GM12865 (cell line): ENCODE data around the gene MYADM.

Source experiments
- DNase-seq: peaks from one replicate; pipeline ENCODE4 v3.0.0; 2010; ENCODE audit warnings: low read depth
- H3K4me3 ChIP-seq: 2 replicates; pipeline ENCODE4 v1.5.1; 2011; ENCODE audit warnings: mild to moderate bottlenecking, low read depth, low read length, control low read depth
- CTCF ChIP-seq: IDR thresholded peaks from 2 replicates; pipeline ENCODE4 v1.5.1; 2011; ENCODE audit warnings: low read length, control low read depth, low read depth, inconsistent platforms; ENCODE audit not compliant: insufficient read depth; ENCODE audit errors: missing control alignments

Gene MYADM

DNA sequence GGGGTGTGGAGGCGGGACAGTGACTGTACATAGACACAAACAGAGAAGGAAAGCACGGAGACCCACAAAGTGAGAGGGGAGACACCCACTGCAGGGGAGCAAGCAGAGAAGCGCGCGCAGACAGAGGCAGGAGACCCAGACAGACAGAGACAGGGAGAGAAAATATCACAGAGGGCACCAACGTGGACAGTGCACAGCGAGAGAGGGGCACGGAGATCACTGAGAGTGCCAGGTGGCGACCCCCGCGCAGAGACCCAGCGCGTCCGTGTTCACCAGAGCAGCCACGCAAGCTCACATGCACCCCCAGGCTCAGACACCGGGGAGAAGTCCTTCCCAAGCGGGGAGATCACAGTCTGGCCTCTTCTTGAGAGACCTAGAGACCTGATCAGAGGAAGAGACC lies 40.0 kb downstream of the MYADM start:
- no peak for DNase-seq
- no peak for TF ChIP-seq CTCF
- no peak overlapping the region for H3K4me3 ChIP-seq

DNA sequence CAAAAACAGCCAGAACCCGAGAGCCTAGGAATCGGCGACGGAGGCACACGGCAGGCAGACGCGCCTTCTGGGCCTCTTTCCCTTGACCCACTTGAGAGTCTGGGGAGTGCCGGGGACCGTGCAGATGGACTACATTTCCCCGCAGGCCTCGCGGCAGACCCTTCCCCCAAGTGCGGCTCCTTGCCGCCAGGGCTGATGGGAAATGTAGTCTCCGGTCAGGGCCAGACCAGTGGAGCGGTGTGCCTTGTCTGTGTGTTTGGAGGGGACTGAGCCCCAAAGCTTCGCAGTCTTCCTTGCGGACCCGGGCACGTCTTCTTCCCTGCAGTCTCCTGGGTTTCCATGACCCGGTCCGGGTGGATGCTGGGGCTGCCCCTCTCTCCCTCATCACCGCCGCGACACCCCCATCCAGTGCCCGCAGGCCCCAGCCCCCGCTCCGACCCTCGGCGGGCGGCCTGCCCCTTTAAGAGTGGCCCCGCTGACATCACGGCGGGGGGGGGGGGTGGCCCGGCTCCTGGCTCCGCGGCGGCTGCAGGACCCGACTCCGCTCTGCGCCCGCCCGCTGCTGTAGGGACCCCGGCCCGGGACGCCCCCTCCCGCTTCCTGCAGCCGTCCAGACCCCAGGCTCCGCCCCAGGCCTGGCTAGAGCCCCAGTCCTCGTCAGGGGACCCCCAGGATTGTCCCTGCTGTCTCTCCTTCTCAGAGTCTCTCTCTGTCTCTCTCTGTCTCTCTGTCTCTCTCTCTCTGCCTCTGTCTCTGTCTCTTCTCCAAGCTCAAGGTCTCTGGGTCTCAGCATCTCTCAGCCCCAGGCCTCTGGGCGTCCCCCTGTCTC lies 40.6 kb downstream of the MYADM start:
- TF ChIP-seq CTCF = no peak
- DNase-seq = no peak
- no peak overlapping the region for H3K4me3 ChIP-seq

GRCh38 chr19:53908935-53909415 lies 41.3 kb downstream of the MYADM start, which contains the start of gene CACNG7:
Gene CACNG7, plus strand, starts transcription at chr19:53909278. Its CDS starts 3,554 bp downstream, at chr19:53912832.
- H3K4me3 ChIP-seq = no peak within 1 kb of the TSS
- TF ChIP-seq CTCF = no peak
- DNase-seq = no peak

DNA sequence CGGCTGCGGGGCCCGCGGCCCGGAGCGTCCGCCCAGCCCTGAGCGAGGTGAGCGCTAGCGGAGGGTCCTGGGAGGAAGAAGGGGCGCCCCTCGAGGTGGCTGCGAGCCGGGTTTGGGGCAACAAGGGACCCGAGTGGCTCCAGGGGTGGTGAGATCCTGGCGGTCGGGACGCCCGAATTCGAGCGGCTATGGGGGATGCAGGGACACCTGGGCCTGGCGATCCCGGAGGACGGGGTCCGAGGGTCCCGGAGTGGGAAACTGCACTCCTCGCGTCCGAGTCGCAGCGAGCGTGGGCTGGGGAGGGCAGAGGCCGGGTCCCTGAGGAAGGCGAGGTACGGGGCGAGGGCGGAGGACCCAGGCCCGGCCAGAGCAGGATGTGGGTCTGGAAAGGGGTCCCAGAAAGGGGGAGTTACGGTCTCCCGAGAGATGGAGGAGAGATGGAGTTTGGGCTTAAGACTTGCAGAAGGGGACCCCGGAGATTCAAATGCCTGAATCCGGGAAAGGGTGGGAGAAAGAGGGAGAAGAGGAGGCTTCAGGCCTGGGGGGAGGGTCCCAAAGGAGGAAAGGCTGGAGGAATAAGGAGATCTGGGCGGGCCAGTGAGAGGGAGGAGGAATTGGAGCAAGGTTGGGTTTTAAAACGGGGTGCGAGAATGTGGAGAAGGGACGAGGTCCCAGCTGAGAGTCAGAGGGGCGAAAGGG lies 41.9 kb downstream of the MYADM start:
- no peak for TF ChIP-seq CTCF
- DNase-seq = no peak
- no peak overlapping the region for H3K4me3 ChIP-seq

- DNase-seq = no peak
- TF ChIP-seq CTCF = no peak
- no peak overlapping the region for H3K4me3 ChIP-seq
Measured at GRCh38 chr19:53910170-53910518, 42.5 kb downstream of the MYADM start.

DNA sequence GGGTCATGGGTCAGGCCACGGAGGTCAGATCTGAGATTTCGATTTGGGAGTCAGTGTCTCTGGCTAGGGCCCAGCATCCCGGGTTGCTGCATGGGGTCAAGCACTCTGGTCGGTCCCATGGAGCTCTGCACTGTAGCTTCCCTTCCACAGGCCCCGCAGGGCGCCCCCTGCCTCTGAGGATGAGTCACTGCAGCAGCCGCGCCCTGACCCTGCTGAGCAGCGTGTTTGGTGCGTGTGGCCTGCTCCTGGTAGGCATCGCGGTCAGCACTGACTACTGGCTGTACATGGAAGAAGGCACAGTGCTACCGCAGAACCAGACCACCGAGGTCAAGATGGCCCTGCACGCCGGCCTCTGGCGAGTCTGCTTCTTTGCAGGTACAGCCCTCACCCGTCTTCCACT lies 45.0 kb downstream of the MYADM start:
- no peak overlapping the region for H3K4me3 ChIP-seq
- no peak for DNase-seq
- TF ChIP-seq CTCF = no peak

GRCh38 chr19:53915000-53915399 lies 47.3 kb downstream of the MYADM start:
- H3K4me3 ChIP-seq = no peak overlapping the region
- no peak for TF ChIP-seq CTCF
- no peak for DNase-seq
